Stimulated activated CD4-positive, alpha-beta T cell treated with anti-CD3 and anti-CD28 coated beads, Interleukin-12 subunit alpha, Interleukin-12 subunit beta, amount 100 ng/mL, for 4 hours (primary cell): ENCODE results near the gene PPFIA2.

Experiments used
- DNase-seq: peaks from one replicate; pipeline ENCODE4 v3.0.0-alpha.2; 2020

PPFIA2 gene

DNA sequence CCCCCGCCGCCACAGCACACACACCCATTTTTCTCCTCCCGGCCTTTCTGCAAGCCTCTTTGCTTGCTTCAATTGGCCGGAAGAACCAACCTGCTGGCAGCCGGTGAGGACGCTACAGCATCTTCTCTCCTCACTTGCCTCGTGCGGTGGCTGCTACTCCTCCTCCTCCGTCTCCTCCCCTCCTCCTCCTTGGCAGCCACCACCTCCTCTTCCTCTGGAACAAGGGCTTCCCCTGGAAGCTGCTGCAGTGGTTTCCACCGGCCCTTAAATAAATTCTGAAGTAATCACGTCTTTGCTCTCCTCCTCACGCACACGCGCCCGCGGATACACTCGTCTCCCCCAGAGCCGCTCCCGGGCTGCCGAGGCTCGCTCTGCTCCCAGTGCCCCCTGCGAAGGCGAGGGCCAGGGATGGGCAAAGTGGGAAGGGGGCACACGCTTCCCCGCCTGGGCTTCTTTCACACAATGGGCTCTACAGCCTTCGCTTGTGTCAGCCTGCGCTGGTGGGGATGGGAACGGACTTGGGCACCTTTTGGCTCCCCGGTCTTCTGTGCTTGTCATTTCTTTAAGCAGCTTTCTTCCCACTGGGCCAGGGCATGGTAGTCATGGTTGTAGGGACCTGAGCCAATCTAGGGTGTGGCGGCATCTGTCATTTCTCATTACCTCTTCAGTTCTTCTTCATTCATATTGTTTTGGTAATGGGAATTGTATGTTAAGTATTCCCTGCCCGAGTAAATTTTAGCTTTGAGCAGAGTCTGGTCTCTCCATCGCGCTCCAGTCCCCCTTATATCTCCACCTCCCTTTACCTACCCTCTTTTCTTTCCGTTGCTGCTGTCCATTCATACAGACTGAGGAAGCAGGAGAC, at the start of gene PPFIA2:
TSS of gene PPFIA2 (minus strand) at position 161 of the 862 bp plus-strand sequence.
- peak; percentile 0 for DNase-seq

DNA sequence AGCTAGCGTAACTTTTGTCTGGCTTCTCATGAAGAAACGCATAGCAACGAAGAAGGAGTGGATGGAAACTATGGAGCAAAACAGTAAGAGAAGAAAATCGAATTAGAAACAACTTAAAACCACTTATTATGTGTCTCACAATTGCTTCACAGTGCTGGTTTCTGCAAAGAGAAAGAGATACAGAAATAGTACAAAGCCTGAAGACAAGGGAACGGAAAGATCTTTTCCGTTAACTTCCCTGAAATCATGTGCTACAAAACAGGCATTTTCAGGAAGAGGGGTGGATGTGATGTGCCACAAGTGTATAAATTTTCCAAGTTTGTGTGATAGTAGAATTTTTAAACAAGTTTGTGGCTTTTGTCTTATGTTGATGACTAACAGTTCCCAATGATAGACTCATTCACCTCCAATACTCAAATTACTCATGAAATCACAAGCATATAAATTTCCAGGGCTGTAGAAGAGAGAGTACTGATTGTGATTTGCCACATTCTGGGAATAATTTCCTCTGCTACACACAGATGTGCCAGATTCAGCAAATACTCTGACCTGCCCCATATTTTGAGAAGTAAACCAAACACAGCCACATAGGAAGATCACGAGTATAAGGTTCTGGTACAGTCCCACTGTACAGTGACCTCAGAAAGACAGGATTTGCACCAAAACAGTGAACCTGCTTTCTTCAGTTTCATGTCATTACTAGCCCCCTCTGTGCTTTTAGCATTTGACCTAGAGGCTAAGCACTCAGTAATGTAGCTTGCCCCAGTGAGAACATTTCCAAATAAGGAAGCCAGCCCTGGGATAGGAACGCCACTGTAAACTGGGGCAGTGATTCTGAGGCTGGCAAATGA, 41.4 kb upstream of the PPFIA2 start:
- DNase-seq: no peak

- DNase-seq: no peak
Observed at GRCh38 chr12:81798294-81798693, 39.1 kb upstream of the PPFIA2 start.

- DNase-seq: no peak
Observed at GRCh38 chr12:81797100-81797499, 38.0 kb upstream of the PPFIA2 start.

DNA sequence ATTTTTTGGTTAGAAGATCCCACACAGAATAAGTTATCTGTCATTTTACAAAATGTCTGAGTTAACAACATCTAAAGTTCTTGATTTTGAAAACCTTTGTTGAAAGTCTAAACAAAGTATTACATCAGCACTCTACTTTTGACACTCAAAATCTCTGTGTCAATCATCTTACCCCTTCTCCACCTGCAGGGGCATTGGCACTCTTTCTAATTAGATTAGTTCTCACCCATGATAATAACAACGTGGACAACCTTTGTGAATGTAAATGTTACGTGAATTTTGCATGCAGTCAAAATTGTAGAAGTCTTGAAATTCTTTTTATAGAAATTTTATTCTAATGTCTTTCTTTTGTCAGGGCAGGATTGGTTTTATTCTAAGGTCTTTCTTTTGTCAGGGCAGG, 33.5 kb upstream of the PPFIA2 start:
- DNase-seq: no peak

GRCh38 chr12:81779216-81779615, 20.1 kb upstream of the PPFIA2 start:
- no peak for DNase-seq

DNA sequence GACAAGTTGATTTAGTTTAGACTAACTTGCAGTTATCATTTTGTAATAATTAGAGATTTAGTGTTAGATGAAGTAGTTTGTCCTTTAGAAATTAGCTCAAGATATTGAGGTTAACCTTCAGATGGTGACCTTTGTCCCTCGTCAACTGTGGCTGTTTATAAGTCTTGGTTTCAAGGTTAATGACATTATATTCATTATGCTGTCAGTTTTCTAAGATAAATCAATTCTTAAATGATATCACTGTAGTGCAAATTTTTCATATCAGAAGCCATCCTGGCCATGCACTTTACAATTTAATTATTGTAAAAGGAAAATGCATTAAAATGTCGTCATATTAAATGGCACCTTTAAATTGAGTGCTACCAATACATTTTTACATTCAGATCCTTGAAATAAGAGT, 19.6 kb upstream of the PPFIA2 start:
- no peak for DNase-seq

DNA sequence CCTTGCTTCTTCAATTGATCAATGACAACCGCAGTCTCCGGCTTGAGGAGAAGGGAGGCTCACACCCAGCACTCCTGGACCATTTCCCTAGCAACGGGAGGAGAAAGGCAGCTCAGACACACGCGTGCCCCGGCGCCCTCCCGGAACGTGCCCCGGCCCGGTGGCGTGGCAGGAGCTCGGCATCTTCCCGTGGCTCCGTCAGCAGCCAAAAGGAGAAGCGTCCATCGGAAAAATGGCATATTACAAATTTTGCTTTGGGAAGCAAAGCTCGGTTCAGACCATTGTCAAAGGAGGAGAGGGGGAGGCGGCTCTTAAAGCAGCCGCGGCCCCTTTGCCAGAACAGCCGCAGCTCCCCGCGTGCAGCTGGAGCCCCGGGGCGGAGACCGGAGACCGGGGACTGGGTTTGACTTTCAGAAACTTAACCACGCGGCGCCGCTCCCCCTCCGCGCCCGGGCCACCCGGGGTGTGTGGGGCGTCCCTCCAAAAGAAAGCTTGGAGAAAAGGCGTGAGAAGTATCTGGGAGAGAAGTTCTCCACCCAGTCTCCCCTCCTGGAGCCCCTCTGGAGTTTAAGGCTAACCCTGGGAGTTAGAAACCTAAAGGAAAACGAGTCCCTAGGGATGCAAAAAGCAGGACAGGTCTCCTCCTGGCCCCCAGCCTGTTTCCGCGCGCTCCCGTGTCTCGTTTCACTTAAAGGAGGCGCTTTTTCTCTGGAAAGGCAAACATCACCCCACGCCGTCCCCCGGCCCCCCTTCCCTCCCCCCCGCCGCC, 545 bp downstream of the PPFIA2 start:
- peak; percentile 5 for DNase-seq

DNA sequence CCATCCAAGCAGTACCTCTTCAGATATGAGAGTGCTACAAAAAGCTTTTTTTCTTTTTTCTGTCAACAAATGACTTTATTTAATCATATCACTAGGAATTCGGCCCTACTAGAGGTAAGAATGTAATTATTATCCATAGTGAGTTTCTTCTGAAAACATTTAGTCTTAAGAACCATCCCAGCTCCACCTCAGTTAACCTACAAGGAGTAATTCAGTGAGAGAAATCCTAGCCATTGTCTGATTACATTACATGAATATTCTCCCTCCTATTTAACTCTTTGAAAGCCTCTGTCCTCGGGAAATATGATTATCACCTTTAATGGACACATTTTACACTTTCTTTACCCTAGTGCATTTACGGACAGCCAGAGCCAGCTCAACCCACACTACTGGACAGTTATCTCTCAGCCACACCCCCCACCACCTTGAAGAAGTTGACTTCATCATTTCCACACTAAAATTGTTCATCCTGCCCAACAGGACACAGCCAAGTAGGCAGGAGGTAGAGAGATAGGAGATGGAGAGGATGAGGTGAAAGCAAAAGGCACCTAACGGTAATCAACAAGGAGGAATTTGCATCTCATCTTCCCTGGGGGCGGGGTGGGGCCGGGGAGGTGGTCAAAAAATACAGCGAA, 1.3 kb downstream of the PPFIA2 start:
- no peak for DNase-seq

DNA sequence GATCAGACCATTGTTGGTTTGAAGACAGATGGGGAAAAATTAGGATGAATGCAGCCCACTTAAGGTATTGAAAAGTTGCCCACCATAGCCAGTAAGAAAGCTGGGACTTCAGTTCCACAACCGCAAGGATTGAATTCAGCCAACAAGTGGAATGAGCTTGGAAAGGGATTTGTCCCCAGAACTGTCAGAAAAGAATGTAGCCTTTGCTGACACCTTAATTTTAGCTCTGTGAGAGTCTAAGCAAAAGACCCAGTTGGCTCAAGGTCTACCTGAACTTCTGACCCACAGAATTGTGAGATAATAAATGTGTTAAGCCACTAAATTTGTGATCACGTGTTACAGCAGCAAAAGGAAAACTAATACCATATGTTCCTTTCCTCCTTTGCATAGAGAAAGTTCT, 29.4 kb downstream of the PPFIA2 start:
- no peak for DNase-seq

DNA sequence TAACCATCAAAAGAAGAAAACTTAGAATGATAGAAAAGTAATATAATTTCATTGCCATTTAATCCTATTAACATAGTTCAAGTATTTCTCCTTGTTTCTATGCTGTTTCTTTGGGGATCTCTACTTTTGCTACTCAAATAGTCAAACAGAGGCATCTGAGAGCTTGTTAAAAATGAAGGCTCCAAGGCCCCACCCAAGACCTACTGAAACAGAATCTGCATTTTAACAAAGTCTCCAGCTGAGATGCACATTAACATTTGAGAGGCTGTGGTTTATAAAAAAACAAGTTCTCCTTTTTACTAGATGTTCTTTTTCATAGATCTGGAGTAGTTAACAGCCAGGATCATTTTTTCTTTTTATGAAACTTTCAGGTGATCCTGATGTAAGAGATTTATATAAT, 31.8 kb downstream of the PPFIA2 start:
- DNase-seq: no peak

DNA sequence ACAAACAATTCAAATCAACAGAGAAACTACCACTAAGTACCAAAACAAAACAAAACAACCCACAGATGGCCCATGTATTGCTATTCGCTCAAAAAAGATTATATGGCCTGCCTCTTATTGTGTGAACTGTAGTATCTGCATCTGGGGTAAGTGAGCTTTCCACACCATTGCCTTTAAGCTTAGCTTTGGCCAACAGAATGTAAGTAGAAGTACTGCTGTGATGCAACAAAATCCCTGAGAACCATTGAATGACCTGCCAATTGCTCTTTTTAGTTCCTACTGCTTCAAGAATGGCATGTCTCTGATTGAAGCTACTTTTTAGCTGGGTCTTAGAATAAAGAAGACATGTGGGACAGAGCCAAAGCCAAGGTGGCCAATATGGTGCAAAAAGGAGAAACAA, 32.5 kb downstream of the PPFIA2 start:
- no peak for DNase-seq

DNA sequence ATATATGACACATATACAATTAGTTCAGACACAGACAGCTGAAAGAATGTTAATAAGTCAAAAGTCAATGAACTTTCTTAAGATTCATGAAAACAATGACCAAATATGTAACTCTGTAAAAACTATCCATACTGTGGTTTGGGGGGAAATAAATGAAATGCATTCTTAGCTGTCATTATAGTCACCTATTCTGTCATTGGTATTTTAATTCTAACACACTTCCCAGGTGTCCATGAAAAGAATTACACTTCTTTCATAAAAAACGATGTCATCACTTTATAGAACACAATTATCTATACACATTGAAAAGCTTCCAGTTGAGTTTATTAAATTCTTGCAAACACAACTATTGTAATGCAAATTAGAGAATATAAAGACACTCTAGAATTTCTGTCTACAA, 35.8 kb downstream of the PPFIA2 start:
- no peak for DNase-seq

GRCh38 chr12:81722004-81722403, 37.1 kb downstream of the PPFIA2 start:
- no peak for DNase-seq

GRCh38 chr12:81718616-81719015, 40.5 kb downstream of the PPFIA2 start:
- DNase-seq: no peak

GRCh38 chr12:81712536-81712935, 46.6 kb downstream of the PPFIA2 start:
- no peak for DNase-seq

- no peak for DNase-seq
Observed at GRCh38 chr12:81705586-81705985, 53.6 kb downstream of the PPFIA2 start.

- no peak for DNase-seq
Observed at GRCh38 chr12:81699551-81699950, 59.6 kb downstream of the PPFIA2 start.

DNA sequence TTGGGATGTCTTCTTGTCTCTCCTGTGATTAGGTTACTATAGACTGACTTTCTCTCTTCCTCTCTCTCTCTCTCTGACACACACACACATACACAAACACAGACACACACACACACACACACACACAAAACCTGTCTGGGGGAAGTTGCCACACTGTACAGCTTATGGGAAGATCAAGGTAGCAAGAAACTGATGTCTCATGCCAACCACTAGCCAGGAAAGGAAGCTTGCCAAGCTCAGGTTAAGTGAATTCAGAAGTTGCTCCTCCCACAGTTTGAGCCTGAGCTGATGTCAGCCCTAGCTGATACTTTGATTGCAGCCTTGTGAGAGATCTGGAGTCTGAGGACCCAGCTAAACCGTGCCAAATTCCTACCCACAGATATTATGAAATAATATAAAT, 67.1 kb downstream of the PPFIA2 start:
- no peak for DNase-seq

DNA sequence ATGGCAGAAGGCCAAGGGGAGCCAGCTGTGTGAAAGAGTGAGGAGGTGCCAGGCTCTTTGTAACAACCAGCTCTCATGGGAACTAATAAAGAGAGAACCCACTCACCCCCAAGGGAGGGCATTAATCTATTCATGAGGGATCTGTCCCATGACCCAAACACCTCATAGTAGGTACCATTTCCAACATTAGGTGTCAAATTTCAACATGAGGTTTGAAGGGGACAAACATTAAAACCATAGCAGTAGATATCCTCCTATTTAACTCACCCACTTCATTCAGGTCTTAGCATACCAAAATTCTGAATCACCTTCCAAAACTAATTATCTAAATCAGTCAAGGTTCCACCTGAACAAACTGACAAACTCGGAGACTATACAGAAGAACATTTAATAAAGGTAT, 75.3 kb downstream of the PPFIA2 start:
- DNase-seq: no peak

GRCh38 chr12:81679614-81680013, 79.5 kb downstream of the PPFIA2 start:
- DNase-seq: no peak

DNA sequence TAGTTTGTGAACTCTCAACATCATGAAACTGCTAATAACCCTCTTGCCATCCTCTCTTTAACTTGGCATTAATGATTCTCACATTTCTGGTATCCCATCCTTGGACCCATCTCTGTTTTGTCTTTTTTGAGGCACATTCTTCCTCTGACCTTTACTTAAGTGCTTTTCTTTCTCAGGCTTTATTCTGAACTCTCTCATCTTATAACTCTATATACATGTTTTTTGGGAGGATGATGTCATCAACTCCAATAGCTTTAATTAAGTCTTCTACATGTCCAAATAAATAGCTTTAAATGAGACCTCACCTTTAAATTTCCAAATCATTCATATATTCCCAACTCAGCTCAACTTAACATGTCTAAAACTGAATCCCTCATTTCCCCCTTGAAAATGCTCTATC, 88.4 kb downstream of the PPFIA2 start:
- DNase-seq: no peak

GRCh38 chr12:81668475-81668874, 90.7 kb downstream of the PPFIA2 start:
- no peak for DNase-seq
